Adrenal gland (tissue), 12 donors: ENCODE measurements around the gene ERICH2. TPM values are rescaled to one million over a fixed set of nuclear protein-coding genes. Genes with fewer than 3 reads are reported as not detected.

ENCODE experiments used
- DNase-seq, 7 donors: peaks; one replicate each; pipeline ENCODE4 v3.0.0-alpha.2; 2019 to 2020
- H3K27ac ChIP-seq, 5 donors: fragments of 200-600 bp; sonication (generic) in 4 of 5; 1 replicate in 3 of 5; 2 replicates in 2 of 5; pipeline versions ENCODE4 v1.5.1 to v1.8.0; 2016 to 2020; ENCODE audit warnings: mild to moderate bottlenecking in 1 of 5
- H3K27me3 ChIP-seq: fragments of 200-600 bp; 2 replicates; pipeline ENCODE4 v1.8.0; 2021
- H3K36me3 ChIP-seq, 2 donors: fragments of 200-600 bp; replicated peaks in 1 of 2; 1 replicate in 1 of 2; 2 replicates in 1 of 2; pipeline versions ENCODE4 v1.5.1 to v1.8.0; 2018 to 2022
- H3K4me1 ChIP-seq, 2 donors: fragments of 200-600 bp; replicated peaks in 1 of 2; 1 replicate in 1 of 2; 2 replicates in 1 of 2; pipeline versions ENCODE4 v1.5.1 to v1.8.0; 2018 to 2021
- H3K4me3 ChIP-seq, 4 donors: fragments of 200-600 bp; sonication (generic) in 3 of 4; one replicate each; pipeline ENCODE4 v1.5.1; 2016 to 2018
- H3K9me3 ChIP-seq, 3 donors: fragments of 200-600 bp; sonication (generic) in 1 of 3; replicated peaks in 1 of 3; 1 replicate in 2 of 3; 2 replicates in 1 of 3; pipeline versions ENCODE4 v1.5.1 to v1.8.0; 2016 to 2021
- POLR2A ChIP-seq, 2 donors: fragments of 450-650 bp; IDR thresholded peaks; one replicate each; pipeline ENCODE4 v1.6.1; 2017; ENCODE audit warnings: antibody characterized with exemption in 2 of 2, mild to moderate bottlenecking in 2 of 2, moderate library complexity in 1 of 2
- WGBS, 4 donors: extraction: QIAGEN DNeasy Blood & Tissue Kit in 2 of 4; methylation state at CpG; one replicate each; pipeline versions ENCODE4 v1.1.5 to v1.1.7; 2013 to 2017; 5-methylcytosine and 5-hydroxymethylcytosine counted together
- intact Hi-C, 2 donors: fragments of 100-400 bp; cut with DNase I; formaldehyde crosslinking; loops; one replicate each; pipeline versions ENCODE4 v1.14.1 to v1.15.0; 2022 to 2023
- polyA plus RNA-seq, 3 donors: library from polyadenylated mRNA; stranded (reverse); fragments of 200-250 nt in 2 of 3; fragments of 350-450 nt in 1 of 3; fragmentation: Illumina TruSeq in 1 of 3; extraction: RNeasy Lipid Tissue Mini Kit (QIAGEN cat#74804) in 1 of 3; gene quantifications; one replicate each; pipeline ENCODE4 v1.2.3, GENCODE V29; 2013 to 2014
- total RNA-seq, 9 donors: library from RNA; depleted of rRNA in 4 of 9; stranded (reverse); fragments of >200 nt in 4 of 9; fragments of 120-200 nt in 1 of 9; fragmentation: NEBNext Ultra II Directional in 1 of 9; extraction: Animal tissue kit (Norgen Biotek cat#: 25700) in 1 of 9; gene quantifications; one replicate each; pipeline versions ENCODE4 v1.1.0 to v1.2.4, GENCODE V29; 2013 to 2023
- TF ChIP-seq, protein P1 (sequence below), 6 experiments: fragments of 450-650 bp in 4 of 6; fragments of 200-600 bp in 2 of 6; sonication (generic) in 1 of 6; IDR thresholded peaks; 1 replicate in 5 of 6; 2 replicates in 1 of 6; pipeline versions ENCODE4 v1.5.1 to v1.8.0; 2016 to 2021; ENCODE audit warnings: antibody characterized with exemption in 6 of 6, mild to moderate bottlenecking in 2 of 6, moderate library complexity in 1 of 6
- donor health status: healthy with polysubstance abuse.
- donor health status: Bipolar disorder and iron deficiency.
- donor health status: DM: yes; HTN: yes; CAD: no.
- donor health status: DM: no; HTN: no; CAD: no.
- donor health status: DM: no; HTN: no; CAD: no.
- donor health status: DM: yes; HTN: yes; CAD: no.

The ERICH2 gene
- total and polyA plus RNA-seq, 12 donors: 0.39 to 1.7 (median 0.97) TPM; not detected in 6

DNA sequence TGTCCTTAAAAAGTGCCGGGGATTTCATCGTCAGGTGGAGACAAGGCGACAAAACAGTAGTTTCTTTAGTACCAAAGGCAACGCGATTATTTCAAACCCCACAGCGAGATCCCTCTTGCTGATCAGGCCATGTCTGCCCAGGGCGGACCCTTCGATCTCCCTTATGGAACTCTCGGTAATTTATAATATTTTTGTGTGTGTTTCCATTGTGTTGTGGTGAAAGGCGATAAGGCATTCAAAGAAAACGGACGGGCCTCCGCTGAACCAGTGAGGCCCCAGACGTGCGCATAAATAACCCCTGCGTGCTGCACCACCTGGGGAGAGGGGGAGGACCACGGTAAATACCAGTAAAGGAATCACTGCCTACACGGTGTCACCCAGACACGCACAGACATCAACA, 45.1 kb downstream of the ERICH2 start:
- H3K4me1 ChIP-seq: peaks cover 20 to 24% of the 10 kb centered on the region in 2 donors
- intact Hi-C loops: loop anchor here (10.0 kb wide), 5 partner anchors 59 to 451 kb away; no protein-coding TSS in a partner anchor

DNA sequence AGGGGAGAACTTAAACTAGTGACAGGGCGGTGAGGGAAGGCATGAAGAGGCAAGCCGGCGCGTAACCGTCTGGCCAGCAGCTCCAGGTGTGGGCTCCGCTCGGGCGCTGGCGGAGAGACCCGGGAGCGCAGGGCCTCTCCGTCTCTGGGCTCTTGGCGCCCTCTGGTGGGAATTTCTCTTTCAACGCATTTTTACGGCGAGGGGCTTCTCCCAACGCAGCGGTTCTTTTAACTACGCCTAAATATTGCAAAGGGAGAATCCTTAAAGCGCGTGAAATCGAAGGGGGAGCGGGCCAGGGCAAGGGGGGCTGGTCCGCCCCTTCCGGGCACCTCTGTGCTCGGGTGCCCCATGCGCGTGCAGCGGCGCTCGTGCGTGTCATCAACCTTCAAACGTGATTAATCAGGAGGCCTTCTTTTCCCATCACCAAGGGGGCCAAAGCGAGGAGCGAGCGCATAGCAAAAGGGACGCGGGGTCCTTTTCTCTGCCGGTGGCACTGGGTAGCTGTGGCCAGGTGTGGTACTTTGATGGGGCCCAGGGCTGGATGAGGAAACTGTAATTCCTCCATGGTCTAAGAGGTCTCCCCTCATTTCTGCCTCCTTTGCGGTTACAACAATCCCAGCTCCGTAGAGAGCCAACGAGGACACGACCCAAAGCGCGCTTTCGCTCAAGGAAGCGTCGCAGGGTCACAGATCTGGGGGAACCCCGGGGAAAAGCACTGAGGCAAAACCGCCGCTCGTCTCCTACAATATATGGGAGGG, 45.7 kb downstream of the ERICH2 start:
- WGBS, 4 donors: 1 to 2% (median 1%) methylated on average over 34 to 52 of the region's 52 CpGs
- DNase-seq: peak; percentile 53 to 76 (median 68)
- peak overlapping the region in 1 of 5 donors; percentile 76 for H3K27ac ChIP-seq
- no peaks in the 10 kb centered on the region for H3K36me3 ChIP-seq
- peaks cover 36% of the 10 kb centered on the region for H3K27me3 ChIP-seq
- intact Hi-C loops: loop anchor here (10.0 kb wide), 5 partner anchors 59 to 451 kb away; no protein-coding TSS in a partner anchor
- TF ChIP-seq, protein P1, sequence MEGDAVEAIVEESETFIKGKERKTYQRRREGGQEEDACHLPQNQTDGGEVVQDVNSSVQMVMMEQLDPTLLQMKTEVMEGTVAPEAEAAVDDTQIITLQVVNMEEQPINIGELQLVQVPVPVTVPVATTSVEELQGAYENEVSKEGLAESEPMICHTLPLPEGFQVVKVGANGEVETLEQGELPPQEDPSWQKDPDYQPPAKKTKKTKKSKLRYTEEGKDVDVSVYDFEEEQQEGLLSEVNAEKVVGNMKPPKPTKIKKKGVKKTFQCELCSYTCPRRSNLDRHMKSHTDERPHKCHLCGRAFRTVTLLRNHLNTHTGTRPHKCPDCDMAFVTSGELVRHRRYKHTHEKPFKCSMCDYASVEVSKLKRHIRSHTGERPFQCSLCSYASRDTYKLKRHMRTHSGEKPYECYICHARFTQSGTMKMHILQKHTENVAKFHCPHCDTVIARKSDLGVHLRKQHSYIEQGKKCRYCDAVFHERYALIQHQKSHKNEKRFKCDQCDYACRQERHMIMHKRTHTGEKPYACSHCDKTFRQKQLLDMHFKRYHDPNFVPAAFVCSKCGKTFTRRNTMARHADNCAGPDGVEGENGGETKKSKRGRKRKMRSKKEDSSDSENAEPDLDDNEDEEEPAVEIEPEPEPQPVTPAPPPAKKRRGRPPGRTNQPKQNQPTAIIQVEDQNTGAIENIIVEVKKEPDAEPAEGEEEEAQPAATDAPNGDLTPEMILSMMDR (IDR thresholded peaks at IDR 0.05): peak; percentile 60 to 87 (median 82)
- TF ChIP-seq POLR2A (IDR thresholded peaks at IDR 0.05): no peak
- H3K4me1 ChIP-seq: peaks cover 20 to 27% of the 10 kb centered on the region in 2 donors
- no peaks in the 10 kb centered on the region for H3K9me3 ChIP-seq
- H3K4me3 ChIP-seq: peak overlapping the region in 1 of 4 donors; percentile 63

More for the DNA sequence above, 45.1 kb downstream of the ERICH2 start:
- Histone ChIP-seq H3K36me3 (no peaks in the 10 kb centered on the region), H3K27ac (no peak overlapping the region), H3K9me3 (no peaks in the 10 kb centered on the region), H3K4me3 (peak overlapping the region in 1 of 4 donors; percentile 63), H3K27me3 (peaks cover 33% of the 10 kb centered on the region)
- no peak for DNase-seq
- WGBS, 4 donors: 10 to 18% (median 13%) methylated on average over 18 to 19 of the region's 19 CpGs
- TF ChIP-seq, protein P1 (IDR thresholded peaks at IDR 0.05): no peak
- TF ChIP-seq POLR2A (IDR thresholded peaks at IDR 0.05): no peak

DNA sequence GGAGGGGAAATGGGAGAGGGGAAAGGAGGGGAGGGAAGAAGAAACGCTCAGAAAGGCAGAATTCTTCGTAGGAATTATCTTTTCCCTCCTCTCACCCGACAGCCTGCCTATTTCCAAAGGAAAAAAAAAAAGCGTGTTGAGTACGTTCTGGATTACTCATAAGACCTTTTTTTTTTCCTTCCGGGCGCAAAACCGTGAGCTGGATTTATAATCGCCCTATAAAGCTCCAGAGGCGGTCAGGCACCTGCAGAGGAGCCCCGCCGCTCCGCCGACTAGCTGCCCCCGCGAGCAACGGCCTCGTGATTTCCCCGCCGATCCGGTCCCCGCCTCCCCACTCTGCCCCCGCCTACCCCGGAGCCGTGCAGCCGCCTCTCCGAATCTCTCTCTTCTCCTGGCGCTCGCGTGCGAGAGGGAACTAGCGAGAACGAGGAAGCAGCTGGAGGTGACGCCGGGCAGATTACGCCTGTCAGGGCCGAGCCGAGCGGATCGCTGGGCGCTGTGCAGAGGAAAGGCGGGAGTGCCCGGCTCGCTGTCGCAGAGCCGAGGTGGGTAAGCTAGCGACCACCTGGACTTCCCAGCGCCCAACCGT, 46.4 kb downstream of the ERICH2 start, which contains the start of gene GAD1:
Gene GAD1, plus strand, starts transcription at position 384 of the 589 bp plus-strand sequence. CDS start 1,705 bp downstream, outside the sequence.
- intact Hi-C loops: loop anchor here (10.0 kb wide), 5 partner anchors 58 to 452 kb away; no protein-coding TSS in a partner anchor
- TF ChIP-seq POLR2A (IDR thresholded peaks at IDR 0.05): peak in 1 of 2 donors; percentile 30
- TF ChIP-seq, protein P1 (IDR thresholded peaks at IDR 0.05): no peak
- H3K4me1 ChIP-seq: peaks cover 20 to 27% of the 10 kb centered on the region in 2 donors
- H3K27me3 ChIP-seq: peaks cover 43% of the 10 kb centered on the region
- peak within 1 kb of the TSS in 2 of 4 donors; percentile 39 to 63 for H3K4me3 ChIP-seq
- no peaks in the 10 kb centered on the region for H3K9me3 ChIP-seq
- no peaks in the 10 kb centered on the region for H3K36me3 ChIP-seq
- peak within 1 kb of the TSS in 3 of 5 donors; percentile 5 to 76 (median 56) for H3K27ac ChIP-seq
- peak; percentile 61 to 90 (median 75) for DNase-seq
- WGBS, 4 donors: 0 to 1% (median 1%) methylated on average over 9 to 49 of the region's 49 CpGs
